GM19351 (cell line): Measurements from ENCODE around the gene ITGB2.
"Not testable (repeated sequence)": the region's sequence is repeated elsewhere in the genome, so short reads cannot be mapped to it uniquely, and the experiment has no call there.

Experiments
- ATAC-seq: cut with Tn5 transposase; IDR thresholded peaks from one replicate; pipeline ENCODE4 v1.9.1; 2021; ENCODE audit warnings: mild to moderate bottlenecking, moderate library complexity; ENCODE audit not compliant: unreplicated experiment

ITGB2 gene

DNA sequence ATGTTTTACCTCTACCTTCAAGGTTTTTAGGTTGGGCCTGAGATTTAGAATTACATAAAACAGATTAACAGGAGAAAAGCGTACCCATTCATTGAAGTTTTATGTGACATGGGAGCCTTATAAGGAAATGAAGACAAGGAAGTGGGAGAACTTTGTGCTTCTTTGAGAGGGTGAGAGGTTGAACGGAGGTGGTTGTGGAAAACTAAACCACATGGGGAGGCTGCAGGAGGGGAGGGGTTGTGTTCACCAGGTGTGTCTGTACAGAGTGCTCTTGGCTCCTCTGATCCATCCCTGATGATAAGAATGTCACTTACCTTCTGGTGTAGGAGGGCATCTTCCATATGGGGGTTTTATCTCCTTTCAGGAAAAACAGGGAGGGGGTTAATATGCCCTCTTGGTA, 21.9 kb upstream of the ITGB2 start:
- no peak for ATAC-seq

DNA sequence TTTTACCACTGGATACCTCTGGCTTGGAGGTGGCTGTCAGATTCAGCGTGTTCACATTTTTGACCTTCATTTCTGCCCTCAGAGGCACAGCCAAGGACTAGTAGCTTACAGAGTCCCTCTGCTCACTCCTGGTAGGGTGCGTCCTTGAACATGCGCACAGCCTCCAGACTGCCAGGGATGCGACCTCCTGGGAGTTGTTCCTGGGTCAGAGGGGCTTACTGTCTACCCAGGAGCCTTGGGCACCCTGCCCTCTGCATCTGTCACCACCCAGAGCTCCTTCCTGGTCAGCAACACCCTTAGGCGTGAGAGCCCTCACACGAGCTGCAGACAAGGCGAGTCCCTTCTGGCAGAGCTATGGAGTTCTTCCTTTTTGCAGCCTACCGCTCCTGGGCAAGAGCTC, 20.9 kb upstream of the ITGB2 start:
- ATAC-seq: no peak

DNA sequence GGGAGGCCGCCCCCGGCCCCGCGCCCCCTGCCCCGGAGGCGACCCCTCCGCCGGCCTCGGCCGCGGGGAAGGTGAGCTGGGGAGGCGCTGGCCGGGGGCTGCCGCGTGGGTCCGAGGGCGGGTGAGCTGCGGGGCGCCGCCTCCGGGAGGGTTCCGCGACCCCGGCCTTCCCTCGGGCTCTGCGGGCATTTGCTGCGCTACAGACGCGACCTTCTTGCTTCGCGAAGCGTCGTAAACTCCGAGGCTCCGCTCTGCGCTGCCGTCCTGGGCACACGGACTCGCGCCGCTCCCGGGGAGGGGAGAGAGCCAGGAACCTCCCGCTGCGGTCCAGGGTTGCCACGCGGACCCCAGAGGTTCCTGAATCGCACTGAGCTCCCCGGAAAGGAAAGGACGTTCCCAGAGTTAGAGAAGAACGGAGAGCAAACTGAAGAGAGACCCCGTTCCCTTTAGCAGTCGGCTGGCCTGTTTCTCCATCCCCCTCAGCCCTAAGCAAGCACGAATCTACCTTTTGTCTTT, 19.5 kb upstream of the ITGB2 start:
- no peak for ATAC-seq

DNA sequence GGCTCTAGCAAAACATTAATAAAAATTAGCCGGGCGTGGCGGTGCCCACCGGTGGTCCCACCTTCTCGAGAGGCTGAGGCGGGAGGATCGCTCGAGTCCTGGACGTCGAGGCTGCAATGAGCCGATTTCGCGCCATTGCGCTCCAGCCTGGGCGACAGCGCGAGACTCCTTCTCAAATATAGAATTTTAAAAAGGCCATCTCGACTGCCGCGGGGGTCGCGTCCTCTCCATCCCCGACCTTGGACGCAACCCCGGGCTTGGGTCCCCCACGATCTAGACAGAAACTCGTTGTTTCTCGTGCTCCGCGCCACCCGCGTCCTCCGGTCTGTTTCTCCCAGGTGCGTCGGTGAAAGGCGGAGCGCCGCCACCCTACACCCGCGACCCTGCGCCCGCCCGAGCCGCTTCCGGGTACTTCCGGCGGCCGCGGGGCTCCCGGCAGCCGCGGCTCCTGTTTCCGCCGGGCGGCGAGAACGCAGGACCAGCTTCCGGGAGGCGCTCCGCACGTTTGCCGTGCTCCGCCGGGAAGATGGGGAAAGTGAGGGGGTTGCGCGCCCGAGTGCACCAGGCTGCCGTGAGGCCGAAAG, 18.9 kb upstream of the ITGB2 start, which contains the start of gene SLX9:
Gene SLX9, plus strand, starts transcription at position 498 of the 584 bp plus-strand sequence. Its CDS starts 29 bp downstream, at position 527.
- peak; percentile 73 for ATAC-seq

DNA sequence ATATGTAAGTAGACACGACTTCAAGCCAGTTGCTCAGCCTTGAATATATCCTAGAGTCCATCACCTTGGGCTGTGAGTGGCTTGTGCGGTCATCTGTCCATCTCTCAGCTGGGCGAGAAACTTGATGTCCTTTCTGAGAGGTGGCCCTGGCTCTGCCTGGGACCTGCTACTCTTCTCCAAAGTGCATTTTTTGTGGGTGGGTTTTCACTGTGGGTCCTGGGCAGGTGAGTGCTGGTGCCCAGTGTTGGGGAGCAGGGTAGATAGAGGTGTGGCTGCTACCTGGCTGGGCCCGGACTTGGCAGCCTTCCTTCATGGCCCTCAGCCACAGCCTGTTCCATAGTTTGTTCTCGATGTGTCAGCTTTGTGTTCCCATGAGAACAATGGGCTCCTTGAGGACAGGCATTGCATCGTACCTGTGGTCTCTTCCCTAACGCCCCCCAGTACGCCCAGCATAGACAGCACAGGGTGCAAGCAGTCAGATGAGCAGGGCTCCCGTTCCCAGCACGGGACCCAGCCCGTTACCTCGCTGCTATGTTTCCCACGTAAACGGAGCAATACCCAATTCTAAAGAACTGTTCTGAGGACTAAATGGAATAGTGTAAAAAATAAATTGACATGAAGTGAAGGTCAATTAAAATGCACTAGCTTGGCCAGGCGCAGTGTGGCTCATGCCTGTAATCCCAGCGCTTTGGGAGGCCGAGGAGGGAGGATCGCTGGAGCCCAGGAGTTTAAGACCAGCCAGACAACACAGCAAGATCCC, 18.3 kb upstream of the ITGB2 start:
- no peak for ATAC-seq

DNA sequence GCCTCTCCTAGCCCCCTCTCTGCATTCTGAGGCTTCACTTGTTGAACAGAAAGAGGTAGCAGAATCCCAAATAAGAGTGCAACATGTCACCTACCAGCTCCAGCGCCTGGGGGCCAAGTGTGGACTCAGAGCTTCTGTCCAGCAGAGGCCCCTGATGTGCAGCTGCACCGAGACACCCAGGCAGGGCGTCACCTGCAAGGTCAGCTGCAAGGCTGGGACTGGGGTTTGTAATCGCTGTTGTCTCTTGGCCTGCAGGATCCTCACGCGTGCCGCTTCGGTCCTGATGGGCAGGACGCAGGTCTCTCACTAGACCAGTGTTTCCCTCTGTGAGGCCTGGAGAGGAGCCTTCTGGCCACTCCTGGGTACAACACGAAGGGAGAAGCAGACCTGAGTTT, 14.8 kb upstream of the ITGB2 start:
- ATAC-seq: no peak

DNA sequence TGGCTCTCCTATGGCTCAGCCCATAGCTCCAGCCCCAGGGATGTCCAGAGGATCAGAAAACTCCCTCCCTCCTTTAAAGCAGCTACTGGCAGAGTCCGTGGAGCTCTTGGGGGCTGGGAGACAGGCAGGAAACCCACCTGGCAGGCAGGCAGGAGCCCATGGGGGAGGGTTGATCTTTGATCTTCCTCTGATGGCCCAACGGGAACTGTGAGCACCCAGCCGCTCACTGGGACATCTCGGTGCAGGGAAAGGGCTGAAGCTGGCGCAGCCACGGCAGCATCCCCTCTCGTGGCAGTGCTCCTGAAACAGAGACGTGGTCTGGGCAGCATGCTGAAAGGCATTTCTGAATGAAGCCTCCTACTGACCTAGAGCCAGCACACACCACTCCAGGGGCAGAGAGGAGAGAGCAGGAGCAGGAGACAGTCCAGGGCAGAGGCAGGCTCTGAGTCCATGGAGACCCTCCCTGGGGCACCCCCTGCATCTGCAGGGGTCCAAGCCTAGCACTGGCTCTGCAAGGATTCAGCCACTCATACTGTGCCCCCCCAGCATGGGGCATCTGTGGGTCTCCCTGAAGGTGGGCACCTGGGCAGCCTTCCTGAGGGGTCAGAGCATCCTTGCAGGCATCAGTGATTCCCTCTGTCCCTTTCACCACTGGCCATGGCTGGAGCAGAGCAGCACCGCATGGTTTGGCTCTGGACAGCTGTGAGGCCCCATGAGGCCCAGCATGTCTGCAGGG, 14.3 kb upstream of the ITGB2 start:
- ATAC-seq: no peak

DNA sequence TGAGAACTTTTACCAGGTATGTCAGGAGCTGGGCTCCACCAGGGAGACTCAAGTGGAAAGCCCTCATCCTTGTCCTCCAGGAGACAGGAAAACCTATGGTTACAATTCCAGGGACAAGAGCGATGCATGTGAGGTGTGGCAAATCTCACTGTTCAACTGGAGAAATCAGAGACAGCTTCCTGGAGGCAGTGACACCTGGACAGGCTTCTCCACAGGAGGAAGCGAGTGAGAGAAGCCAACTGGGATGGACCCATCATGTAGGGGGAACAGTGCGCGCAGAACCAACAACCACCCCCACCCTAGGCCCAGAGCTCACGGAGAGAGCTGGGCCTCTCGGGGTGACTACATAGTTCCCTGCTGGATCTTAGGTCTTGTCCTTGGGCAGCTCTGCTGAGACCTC, 13.6 kb upstream of the ITGB2 start:
- no peak for ATAC-seq

DNA sequence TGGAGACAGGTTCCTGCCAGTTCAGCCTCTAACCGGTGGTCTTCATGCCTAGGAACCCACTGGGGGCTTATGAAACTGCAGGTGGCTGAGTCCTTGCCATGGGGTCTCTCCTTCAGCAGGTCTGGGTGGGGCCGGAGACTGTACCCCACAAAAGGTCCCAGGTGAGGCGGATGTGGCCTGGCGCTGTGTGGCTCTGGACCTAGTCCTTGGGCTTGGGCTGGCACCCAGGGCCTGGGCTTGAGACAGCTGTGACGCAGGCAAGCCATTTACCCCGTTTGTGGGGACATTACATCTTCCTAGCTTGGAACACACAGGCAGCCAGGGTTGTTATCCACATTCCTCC, 13.2 kb upstream of the ITGB2 start:
- no peak for ATAC-seq

DNA sequence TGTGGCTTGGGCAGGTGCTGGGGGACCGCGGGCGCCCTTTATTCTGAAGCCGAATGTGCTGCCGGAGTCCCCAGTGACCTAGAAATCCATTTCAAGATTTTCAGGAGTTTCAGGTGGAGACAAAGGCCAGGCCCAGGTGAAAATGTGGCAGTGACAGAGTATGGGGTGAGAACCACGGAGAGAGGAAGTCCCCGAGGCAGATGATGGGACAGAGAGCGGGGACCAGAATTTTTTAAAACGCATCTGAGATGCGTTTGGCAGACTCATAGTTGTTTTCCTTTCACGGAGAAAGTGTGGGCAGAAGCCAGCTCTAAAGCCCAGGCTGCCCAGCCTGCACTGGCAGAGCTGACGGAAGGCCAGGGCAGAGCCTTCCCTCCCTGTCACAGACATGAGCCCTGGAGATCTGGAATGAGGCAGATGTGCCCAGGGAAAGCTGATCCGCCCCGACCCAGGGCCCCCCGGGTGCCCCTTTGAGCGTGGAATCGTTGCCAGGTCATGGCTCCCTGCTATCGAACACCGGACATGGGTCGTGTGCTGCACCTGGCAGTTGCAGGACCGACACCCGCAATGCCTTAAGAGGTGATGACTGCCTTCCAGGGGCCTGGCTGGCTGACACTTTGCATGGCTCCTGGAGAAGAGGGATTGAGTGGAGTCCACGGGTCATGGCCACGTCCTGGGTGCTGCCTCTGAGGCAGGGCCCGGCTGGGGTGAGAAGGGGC, 12.7 kb upstream of the ITGB2 start:
- ATAC-seq: no peak

DNA sequence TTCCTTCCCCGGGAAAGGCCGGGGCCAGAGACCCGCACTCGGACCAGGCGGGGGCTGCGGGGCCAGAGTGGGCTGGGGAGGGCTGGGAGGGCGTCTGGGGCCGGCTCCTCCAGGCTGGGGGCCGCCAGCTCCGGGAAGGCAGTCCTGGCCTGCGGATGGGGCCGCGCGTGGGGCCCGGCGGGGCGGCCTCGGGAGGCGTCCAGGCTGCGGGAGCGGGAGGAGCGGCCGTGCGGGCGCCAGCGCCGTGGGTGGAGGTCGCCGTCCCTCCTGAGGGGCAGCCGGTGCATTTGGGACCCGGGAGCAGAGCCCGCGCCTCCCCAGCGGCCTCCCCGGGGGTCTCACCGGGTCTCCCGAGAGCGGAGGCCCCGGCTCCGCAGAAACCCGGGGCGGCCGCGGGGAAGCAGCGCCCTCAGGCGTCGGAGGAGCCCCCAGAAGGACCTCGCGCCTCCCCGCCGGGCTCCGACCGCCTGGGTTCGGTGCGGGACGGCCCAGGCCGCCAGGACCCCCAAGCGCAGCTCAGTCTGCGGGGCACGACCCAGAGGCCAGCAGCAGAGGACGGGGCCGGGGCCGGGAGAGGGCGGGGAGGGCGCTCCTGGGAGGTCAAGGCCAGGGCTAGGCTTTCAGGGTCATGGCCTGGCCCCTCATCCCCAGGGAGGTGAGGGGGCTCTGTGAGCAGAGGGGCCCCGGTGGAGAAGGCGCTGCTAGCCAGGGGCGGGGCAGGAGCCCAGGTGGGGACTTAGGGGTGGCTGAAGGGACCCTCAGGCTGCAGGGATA, 11.9 kb upstream of the ITGB2 start:
- no peak for ATAC-seq

DNA sequence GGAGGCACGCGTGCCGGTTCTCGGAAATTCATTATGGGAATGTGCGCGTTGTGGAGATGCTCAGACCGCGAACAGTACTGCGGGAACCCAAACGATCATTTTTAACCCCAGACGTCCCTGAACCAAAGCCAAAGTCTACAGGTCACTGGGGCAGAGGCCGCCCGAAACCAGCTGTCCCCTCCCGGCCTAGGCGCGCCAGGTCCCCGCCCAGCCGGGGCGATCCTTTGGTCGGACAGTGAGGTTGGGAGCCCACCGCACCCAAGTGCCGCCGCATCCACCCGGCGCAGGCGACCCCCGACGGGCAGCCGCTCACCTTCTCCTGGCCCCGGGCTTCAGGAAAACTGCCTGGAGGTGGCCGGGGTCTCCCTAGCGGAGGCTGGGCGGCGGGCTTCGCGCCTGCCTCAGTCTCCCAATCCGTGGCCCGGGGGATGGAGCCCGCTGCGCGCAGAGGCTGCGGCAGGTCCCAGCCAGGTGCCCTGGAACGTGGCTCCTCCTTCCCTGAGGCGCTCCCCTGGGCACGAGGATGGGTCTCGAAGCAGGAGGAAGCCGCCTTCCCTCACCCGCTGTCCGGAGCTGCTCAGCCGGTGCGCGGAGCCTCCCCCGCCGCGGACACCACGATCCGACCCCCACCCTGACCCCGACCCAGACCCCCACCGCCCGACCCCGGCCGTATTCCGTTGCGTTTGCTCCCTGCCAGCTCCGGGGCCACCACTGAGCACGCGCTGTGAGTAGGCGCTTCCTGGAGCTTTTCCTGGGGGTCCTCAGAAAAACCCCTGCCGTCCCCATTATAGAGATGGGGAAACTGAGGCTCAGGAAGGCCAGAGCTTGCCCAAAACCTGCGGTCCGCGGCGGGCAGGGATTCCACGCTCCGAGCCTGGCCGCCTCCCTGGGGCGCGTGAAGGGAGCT, 11.1 kb upstream of the ITGB2 start:
- ATAC-seq: no peak

DNA sequence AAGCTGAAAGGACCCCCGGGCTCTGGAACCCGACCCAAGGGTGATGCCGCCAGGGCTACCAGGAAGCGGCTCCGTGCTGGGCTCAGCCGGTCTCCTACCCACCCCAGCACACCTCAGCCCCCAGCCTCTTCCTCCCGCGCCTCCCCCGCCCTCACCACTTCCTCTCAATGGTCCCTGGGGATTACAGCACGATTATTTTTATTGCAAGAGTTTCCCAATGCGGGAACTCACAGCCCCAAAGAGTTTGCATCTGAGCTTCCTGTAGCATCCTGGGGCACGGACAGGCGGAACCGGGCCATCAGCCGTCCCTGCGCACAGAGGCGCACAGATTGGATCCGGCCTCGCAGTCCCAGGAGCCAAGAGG, 10.4 kb upstream of the ITGB2 start:
- no peak for ATAC-seq

DNA sequence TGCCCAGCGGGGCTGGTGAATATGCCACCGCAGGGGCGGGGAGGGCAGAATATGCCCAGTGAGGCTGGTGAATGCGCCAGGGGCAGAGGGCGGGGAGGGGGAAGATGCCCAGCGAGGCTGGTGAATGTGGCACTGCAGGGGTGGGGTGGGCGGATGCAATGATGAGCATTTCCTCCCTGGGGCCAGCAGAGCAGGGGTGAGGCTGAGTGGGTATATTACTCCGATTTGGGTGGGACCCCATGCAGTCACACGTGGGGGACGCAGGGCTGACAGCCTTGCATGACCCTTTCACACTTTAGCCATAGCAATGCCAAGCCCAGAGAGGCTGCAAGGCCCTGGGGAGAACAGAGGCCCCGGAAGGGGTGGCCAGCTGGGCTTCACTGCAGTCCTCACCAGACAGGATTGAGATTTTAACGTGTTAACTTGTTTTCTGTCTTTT, 9.9 kb upstream of the ITGB2 start:
- no peak for ATAC-seq

DNA sequence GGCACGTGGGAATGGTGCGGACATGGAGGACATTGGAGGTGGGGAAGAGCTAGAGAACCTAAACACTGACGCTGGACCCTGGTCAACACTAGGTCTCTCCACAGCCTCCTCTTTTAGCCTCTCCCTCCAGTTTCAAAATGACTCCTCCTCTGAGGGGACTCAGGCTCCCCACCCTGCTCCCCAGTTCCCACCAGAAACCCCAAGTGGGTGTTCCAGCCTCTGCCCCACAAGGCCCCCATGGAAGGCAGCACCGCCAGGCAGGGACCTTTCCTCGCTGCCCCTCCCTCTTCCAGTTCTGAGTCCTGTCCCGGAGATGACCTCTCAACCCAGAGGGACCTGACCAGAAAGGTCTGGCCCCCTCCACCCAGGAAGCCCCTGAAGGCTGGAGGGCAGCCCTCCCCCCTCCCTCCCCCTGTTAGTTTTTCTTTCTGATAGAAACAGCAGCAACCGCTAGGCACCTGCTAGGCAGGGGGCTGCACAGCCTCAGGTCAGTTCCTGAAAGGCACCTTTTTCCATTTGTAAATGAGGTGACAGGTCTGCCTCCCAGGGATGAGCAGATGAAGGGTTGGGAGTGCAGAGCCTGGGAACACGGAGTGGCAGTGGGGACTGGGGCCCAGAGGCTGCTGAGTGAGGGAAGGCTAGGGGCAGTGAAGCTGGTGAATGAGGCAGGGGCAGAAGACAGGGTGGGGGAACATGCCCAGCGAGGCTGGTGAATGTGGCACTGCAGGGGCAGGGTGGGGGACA, 9.3 kb upstream of the ITGB2 start:
- no peak for ATAC-seq

DNA sequence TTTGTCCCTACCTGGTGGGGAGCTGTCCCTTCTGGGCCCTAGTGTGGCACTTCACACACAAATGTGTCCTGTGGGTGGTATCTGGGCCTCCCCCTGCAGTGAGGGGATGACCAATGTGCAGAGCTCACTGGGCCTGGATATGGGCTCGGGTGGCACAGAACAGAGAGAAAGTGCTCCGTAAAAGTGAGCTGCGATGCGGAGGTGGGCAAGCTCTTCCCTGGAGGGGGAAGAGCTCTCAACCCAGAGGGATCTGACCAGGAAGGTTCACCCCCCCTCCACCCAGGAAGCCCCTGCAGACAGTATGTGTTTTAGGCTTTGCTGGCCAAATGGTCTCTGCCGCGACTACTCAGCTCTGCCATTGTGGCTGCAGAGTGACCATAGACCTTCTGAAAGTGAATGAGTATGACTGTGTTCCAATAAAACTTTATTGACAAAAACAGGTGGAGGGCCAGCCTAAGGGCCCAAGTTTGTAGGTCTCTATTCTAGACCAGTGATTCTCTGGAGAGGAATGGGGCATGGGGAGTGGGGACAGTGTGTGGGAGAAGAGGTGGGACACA, 8.6 kb upstream of the ITGB2 start:
- no peak for ATAC-seq

DNA sequence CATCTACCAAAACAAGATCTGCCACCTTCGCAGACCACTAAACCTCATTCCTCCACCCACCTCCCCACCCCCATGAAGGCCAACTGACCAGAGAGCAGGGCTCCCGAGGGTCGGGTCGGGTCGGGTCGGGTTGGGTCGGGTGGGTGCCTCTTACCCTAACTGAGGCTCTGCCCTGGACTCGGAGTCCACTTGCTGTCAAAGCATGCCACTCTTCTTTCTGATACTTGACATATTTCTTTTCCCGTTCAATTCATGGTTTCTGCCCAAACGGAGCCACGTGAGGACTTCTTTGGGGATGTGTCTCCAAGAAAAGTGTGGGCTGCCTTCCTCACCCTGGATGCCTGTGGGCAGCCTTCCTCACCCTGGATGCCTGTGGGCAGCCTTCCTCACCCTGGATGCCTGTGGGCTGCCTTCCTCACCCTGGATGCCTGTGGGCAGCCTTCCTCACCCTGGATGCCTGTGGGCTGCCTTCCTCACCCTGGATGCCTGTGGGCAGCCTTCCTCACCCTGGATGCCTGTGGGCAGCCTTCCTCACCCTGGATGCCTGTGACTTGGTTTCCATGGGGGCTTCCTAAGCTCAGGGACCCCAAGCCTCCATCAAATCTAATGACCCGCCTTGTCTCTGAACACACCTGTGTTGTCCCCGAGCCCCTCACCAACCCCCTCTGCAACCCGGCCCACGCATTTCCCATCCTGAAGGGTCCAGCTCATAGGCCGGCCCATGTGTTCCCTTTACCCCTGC, 8.0 kb upstream of the ITGB2 start:
- ATAC-seq: not testable (repeated sequence)
